ENCODE measurements around the gene CAPN9.
"Not testable (repeated sequence)": the region's sequence is repeated elsewhere in the genome, so short reads cannot be mapped to it uniquely, and the experiment has no call there.

Gene CAPN9

GRCh38 chr1:230767859-230768612, 20.8 kb downstream of the CAPN9 start:
- H3K79me2 ChIP-seq (ENCODE audit: control insufficient read depth, low read length); H3K4me1 ChIP-seq (ENCODE audit: control insufficient read depth, low read length); H3K9me3 ChIP-seq (ENCODE audit: control insufficient read depth, insufficient read depth, low read length); H3K9me2 ChIP-seq (replicated peaks; ENCODE audit: control insufficient read depth, low read length); H3K27me3 ChIP-seq (ENCODE audit: control insufficient read depth, low read length); H3K36me3 ChIP-seq (ENCODE audit: control insufficient read depth, low read length); H4K20me1 ChIP-seq (ENCODE audit: control insufficient read depth, insufficient read depth, low read depth, low read length); H3K4me3 ChIP-seq (ENCODE audit: low read length); H3K27ac ChIP-seq (ENCODE audit: low read depth, low read length); H3K4me2 ChIP-seq (ENCODE audit: low read length); H3F3A ChIP-seq (ENCODE audit: control insufficient read depth, insufficient read depth): not testable (repeated sequence)

DNA sequence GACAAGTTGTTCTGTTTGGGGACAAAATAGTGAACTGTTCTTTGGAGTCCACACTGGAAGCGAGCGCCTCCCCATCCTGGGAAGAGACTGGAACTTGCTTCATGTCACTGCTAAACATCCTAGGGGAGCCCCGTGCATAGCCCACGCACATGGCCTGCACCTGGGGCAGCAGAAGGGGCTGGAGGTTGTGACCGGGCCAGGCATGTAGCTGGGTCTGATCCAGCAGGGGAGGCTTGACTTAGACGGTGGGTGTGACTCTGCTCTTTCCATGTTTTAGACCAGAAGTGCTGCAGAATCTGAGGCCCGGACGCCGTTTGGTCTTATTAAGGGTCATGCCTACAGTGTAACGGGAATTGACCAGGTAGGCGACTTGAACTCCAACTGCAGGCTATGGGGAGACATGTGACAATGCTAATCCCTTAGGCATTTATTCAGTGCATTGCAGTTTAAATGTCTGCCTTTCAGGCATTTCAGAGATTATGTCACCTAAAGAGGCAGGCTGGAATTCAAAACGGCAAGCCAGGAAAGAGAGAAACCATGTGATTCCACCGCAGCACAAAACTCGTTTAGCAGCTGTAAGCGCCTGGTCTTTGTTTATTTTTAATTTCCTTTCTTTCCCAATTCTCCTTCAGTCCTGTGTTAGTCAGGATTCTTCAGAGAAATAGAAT, 21.8 kb downstream of the CAPN9 start:
- Histone ChIP-seq H3K36me3 (ENCODE audit: control insufficient read depth, low read length) (no peaks in the 10 kb centered on the region), H3K4me1 (ENCODE audit: control insufficient read depth, low read length) (no peaks in the 10 kb centered on the region), H3K9me3 (ENCODE audit: control insufficient read depth, insufficient read depth, low read length) (no peaks in the 10 kb centered on the region), H3K79me2 (ENCODE audit: control insufficient read depth, low read length) (no peaks in the 10 kb centered on the region), H3K27ac (ENCODE audit: low read depth, low read length) (no peak overlapping the region), H3K4me3 (ENCODE audit: low read length) (no peak overlapping the region), H3K9me2 (replicated peaks; ENCODE audit: control insufficient read depth, low read length) (no peaks in the 10 kb centered on the region), H4K20me1 (ENCODE audit: control insufficient read depth, insufficient read depth, low read depth, low read length) (no peaks in the 10 kb centered on the region), H3K4me2 (ENCODE audit: low read length) (no peak overlapping the region), H3K27me3 (ENCODE audit: control insufficient read depth, low read length) (no peaks in the 10 kb centered on the region), H3F3A (ENCODE audit: control insufficient read depth, insufficient read depth) (no peaks in the 10 kb centered on the region)
- TF ChIP-seq EZH2phosphoT487 (IDR thresholded peaks at IDR 0.05; ENCODE audit: borderline replicate concordance, low read length): no peak
- TF ChIP-seq, protein P1, sequence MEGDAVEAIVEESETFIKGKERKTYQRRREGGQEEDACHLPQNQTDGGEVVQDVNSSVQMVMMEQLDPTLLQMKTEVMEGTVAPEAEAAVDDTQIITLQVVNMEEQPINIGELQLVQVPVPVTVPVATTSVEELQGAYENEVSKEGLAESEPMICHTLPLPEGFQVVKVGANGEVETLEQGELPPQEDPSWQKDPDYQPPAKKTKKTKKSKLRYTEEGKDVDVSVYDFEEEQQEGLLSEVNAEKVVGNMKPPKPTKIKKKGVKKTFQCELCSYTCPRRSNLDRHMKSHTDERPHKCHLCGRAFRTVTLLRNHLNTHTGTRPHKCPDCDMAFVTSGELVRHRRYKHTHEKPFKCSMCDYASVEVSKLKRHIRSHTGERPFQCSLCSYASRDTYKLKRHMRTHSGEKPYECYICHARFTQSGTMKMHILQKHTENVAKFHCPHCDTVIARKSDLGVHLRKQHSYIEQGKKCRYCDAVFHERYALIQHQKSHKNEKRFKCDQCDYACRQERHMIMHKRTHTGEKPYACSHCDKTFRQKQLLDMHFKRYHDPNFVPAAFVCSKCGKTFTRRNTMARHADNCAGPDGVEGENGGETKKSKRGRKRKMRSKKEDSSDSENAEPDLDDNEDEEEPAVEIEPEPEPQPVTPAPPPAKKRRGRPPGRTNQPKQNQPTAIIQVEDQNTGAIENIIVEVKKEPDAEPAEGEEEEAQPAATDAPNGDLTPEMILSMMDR (IDR thresholded peaks at IDR 0.05; ENCODE audit: low read depth, low read length, poor library complexity, severe bottlenecking): no peak

DNA sequence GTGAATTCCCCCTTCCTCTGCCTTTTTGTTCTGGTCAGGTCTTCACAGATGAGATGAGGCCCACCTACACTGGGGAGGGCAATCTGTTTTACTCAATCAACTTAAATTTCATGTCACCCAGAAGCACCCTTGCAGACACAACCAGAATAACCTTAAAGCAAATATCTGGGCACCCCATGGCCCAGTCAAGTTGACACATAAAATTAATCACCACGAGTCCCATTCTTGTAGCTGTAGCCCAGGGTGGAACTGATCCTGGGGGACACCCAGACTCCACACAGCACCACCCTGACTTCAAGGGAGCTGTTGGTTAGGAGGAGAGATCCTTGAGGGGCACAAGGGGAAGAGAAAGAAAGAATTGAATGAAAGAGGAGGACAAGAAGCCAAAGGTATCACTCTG, 23.1 kb downstream of the CAPN9 start:
- Histone ChIP-seq H4K20me1 (ENCODE audit: control insufficient read depth, insufficient read depth, low read depth, low read length) (no peaks in the 10 kb centered on the region), H3K9me3 (ENCODE audit: control insufficient read depth, insufficient read depth, low read length) (no peaks in the 10 kb centered on the region), H3K27me3 (ENCODE audit: control insufficient read depth, low read length) (no peaks in the 10 kb centered on the region), H3K9me2 (replicated peaks; ENCODE audit: control insufficient read depth, low read length) (no peaks in the 10 kb centered on the region), H3F3A (ENCODE audit: control insufficient read depth, insufficient read depth) (no peaks in the 10 kb centered on the region), H3K79me2 (ENCODE audit: control insufficient read depth, low read length) (no peaks in the 10 kb centered on the region), H3K4me2 (ENCODE audit: low read length) (no peak overlapping the region), H3K36me3 (ENCODE audit: control insufficient read depth, low read length) (no peaks in the 10 kb centered on the region), H3K4me3 (ENCODE audit: low read length) (no peak overlapping the region), H3K27ac (ENCODE audit: low read depth, low read length) (no peak overlapping the region), H3K4me1 (ENCODE audit: control insufficient read depth, low read length) (no peaks in the 10 kb centered on the region)
- TF ChIP-seq, protein P1 (IDR thresholded peaks at IDR 0.05; ENCODE audit: low read depth, low read length, poor library complexity, severe bottlenecking): no peak
- no peak for TF ChIP-seq EZH2phosphoT487 (IDR thresholded peaks at IDR 0.05; ENCODE audit: borderline replicate concordance, low read length)

DNA sequence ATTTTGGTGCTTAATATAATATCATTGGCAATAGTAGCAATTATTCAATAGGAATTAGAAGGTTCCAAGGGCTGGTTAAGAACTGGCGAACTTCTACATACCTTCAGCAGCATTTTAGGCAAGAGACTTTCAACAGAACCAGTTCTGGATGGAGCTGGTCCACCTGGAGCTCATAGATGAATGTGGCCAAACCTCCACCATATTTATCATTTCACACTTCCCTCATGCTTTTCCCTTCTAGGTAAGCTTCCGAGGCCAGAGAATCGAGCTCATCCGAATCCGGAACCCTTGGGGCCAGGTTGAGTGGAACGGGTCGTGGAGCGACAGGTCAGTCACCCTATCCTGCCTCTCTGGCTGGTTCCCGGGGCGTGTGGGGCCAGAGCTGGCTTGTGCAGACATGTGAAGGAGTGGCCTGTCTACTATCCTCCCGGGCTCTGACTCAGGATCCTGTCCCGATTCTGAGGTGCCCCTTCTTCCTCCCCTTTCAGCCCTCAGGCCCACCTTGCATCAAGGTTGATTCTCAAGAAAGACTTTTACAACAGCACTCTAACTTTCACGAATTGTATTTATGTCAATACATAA, 24.7 kb downstream of the CAPN9 start:
- no peaks in the 10 kb centered on the region for H3F3A ChIP-seq (ENCODE audit: control insufficient read depth, insufficient read depth)
- H3K4me1 ChIP-seq (ENCODE audit: control insufficient read depth, low read length): no peaks in the 10 kb centered on the region
- TF ChIP-seq, protein P1 (IDR thresholded peaks at IDR 0.05; ENCODE audit: low read depth, low read length, poor library complexity, severe bottlenecking): no peak
- TF ChIP-seq EZH2phosphoT487 (IDR thresholded peaks at IDR 0.05; ENCODE audit: borderline replicate concordance, low read length): no peak
- no peaks in the 10 kb centered on the region for H3K36me3 ChIP-seq (ENCODE audit: control insufficient read depth, low read length)
- H3K4me2 ChIP-seq (ENCODE audit: low read length): no peak overlapping the region
- H3K4me3 ChIP-seq (ENCODE audit: low read length): no peak overlapping the region
- H3K27ac ChIP-seq (ENCODE audit: low read depth, low read length): no peak overlapping the region
- no peaks in the 10 kb centered on the region for H3K9me2 ChIP-seq (replicated peaks; ENCODE audit: control insufficient read depth, low read length)
- no peaks in the 10 kb centered on the region for H3K27me3 ChIP-seq (ENCODE audit: control insufficient read depth, low read length)
- H4K20me1 ChIP-seq (ENCODE audit: control insufficient read depth, insufficient read depth, low read depth, low read length): no peaks in the 10 kb centered on the region
- no peaks in the 10 kb centered on the region for H3K79me2 ChIP-seq (ENCODE audit: control insufficient read depth, low read length)
- H3K9me3 ChIP-seq (ENCODE audit: control insufficient read depth, insufficient read depth, low read length): no peaks in the 10 kb centered on the region
